NCI-H146 treated with DMSO at 0.1 percent for 48 hours (cell line): ENCODE results near the gene SMYD1.

Experiments used
- DNase-seq: peaks from one replicate; lab custom pipeline; 2025; ENCODE audit not compliant: unreplicated experiment; lab: John Stamatoyannopoulos, UW

The SMYD1 gene

GRCh38 chr2:88139804-88140203 lies 72.2 kb downstream of the SMYD1 start:
- DNase-seq, result no peak

GRCh38 chr2:88141952-88142351 lies 74.3 kb downstream of the SMYD1 start:
- DNase-seq, result no peak

- no peak for DNase-seq
Observed at GRCh38 chr2:88144271-88144670, 76.6 kb downstream of the SMYD1 start.

GRCh38 chr2:88144914-88145497 lies 77.4 kb downstream of the SMYD1 start:
- no peak for DNase-seq

GRCh38 chr2:88146590-88146989 lies 79.0 kb downstream of the SMYD1 start:
- DNase-seq, result no peak

GRCh38 chr2:88147145-88147544 lies 79.5 kb downstream of the SMYD1 start:
- DNase-seq, result no peak

DNA sequence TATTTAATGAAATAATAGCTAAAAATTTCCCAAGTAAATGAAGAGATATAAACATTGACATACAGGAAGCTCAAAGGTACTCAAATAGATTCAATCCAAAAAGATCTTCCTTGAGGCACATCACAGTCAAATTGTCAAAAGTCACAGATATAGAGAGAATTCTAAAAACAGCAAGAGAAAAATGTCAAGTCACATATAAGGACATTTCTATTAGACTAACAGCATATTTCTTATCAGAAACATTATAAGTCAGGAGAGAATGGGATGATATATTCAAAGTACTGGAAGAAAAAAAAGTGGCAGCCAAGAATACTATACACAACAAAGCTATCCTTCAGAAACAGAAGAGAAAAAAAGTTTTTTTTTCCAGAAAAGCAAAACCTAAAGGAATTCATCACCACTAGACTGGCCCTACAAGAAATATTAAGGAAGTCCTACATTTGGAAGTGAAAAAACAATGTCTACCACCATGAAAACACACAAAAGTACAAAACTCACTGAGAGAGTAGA lies 81.4 kb downstream of the SMYD1 start:
- DNase-seq, result no peak

DNA sequence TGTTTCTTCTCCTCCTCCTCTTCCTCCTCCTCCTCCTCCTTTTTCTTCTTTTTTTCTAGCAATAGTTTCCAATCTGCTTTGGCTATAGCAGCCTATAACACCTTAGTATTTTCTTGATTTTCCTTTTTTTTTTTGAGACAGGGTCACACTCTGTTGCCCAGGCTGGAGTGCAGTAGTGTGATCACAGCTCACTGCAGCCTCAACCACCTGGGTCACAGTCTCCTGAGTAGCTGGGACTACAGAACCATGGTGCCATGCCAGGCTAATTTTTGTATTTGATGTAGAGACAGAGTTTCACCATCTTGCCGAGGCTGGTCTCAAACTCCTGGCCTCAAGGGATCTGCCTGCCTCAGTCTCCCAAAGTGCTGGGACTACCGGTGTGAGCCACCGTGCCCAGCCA lies 91.9 kb downstream of the SMYD1 start:
- no peak for DNase-seq

- peak; percentile 56 for DNase-seq
Observed at GRCh38 chr2:88159955-88160415, 92.4 kb downstream of the SMYD1 start.

- DNase-seq, result no peak
Observed at GRCh38 chr2:88160517-88160916, 92.9 kb downstream of the SMYD1 start.

DNA sequence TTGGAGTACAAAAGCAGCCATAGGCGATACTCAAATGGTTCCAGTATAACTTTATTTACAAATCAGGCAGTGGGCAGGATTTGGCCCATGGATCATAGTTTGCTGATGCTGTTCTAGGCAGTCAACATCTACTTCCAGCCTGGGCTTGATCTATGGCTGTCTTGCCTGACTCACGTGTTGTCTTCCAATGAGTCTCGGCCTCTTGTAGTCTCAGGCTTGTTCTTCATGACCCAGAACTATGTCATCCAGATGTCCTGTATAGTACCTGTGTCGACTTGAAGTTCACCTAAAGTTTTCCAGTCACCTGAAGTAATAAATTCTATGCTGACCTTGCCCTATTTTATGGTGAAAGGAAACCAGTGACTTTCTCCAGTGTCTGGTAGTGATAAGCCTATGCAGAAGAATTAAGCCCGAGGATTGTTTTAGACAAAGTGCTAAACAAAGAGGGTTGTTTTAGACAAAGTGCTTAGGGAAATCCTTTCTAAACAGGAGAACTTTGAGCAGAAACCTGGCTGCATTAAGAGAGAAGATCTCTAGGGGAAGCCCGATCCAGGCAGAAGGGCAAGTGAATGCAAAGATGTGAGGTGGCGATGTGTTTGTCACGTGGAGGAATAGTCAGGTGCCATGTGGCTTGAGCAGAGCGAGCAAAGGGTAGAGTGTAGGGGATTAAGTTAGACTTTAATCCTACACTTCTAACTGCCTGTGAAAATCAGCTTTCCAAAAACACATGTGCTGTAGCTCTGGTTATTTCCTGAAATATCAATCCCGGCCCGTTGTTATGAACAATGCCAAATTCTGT lies 94.0 kb downstream of the SMYD1 start:
- DNase-seq, result no peak
